T1000 (cell line): ENCODE data around the gene RRH.
"Not testable (repeated sequence)": the region's sequence is repeated elsewhere in the genome, so short reads cannot be mapped to it uniquely, and the experiment has no call there.

Experiments
- DNase-seq: peaks from one replicate; lab custom pipeline; 2025; ENCODE audit warnings: mixed read lengths; lab: John Stamatoyannopoulos, UW

The RRH gene, protein sequence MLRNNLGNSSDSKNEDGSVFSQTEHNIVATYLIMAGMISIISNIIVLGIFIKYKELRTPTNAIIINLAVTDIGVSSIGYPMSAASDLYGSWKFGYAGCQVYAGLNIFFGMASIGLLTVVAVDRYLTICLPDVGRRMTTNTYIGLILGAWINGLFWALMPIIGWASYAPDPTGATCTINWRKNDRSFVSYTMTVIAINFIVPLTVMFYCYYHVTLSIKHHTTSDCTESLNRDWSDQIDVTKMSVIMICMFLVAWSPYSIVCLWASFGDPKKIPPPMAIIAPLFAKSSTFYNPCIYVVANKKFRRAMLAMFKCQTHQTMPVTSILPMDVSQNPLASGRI

DNA sequence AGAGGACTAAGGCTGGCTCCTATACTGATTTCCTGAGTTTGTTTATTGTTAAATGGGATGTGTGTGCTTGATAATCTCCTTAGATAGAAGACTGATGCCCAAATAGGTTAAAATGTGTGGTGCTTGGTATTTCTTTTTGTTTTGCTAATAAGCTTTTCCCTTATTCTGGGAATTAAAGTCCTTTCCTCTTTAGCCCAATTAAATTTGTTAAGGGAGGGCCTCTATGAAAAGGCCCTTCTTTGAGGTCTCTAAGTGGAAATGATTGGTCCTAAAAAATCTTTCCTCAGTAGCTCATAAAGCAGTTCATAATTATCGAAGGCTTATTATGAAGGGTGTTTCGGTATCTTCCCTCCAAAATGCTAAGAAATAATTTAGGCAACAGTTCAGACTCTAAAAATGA, at the start of gene RRH:
RRH (plus strand) TSS at position 301 of the 400 bp plus-strand sequence; CDS start at position 357, 56 bp downstream.
- no peak for DNase-seq

DNA sequence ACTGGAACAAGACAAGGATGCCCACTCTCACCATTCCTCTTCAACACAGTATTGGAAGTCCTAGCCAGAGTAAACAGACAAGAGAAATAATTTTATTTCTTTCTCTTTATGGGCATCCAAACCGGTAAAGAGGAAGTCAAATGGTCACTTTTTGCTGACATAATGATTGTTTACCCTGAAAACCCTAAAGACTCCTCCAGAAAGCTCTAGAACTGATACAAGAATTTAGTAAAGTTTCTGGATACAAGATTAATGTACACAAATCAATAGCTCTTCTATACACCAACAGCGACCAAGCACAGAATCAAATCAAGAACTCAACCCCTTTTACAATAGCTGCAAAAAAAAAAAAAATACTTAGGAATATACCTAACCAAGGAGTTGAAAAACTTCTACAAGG, 45.7 kb upstream of the RRH start:
- not testable (repeated sequence) for DNase-seq

DNA sequence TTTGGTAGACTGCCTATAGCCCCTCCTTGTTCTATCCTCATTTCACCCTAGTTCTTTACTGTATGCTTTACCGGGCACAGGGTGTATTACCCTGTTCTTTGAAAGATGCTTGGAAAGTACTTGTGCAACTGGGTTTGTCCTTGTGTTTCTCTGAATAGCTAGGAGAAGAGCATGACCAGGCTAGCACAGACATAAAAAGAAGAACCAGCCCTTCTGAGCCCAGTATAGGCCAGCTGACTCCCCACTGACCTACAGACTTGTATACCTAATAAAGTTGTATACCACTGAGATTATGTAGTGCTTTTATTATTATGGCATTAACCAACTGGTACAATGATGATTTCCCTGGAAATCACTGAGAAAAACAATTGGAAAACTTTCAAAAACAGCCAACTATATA, 40.9 kb upstream of the RRH start:
- DNase-seq = no peak

DNA sequence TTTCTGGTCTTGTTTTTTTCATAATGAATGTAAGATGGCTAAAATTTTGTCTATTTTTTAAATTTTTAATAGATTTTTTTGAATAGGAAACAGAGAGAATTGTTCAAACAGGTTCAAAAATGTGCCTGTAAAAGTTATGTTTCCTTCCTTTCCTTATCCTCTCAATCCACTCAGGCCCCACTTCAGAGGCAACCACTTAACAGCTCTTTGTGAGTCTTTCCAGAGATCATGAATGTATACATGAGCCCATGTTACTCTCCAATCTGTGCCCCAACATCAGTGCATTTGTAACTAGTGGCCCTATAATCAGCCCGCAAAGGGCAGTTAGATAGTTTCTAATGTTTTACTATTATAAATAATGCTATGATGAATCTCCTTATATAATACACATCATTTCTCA, 40.0 kb upstream of the RRH start:
- no peak for DNase-seq

DNA sequence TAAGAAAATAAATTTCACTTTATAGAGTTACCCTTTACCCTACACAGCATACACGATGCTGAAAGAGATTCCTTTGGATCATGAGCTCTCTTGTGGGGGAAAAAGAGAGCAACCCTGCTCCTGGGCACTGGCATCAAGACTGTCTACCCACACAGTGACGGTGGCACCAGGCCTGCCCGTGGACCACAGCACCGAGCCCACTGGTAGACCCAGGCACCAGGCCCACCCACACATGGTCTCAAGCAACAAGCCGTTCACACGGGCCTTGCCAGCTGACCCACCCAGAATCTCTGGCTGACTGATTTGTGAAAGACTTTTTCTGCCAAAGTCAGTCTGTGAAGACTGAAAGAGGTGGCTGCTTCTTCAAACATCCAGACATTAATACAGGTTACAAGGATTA, 32.7 kb upstream of the RRH start:
- no peak for DNase-seq

DNA sequence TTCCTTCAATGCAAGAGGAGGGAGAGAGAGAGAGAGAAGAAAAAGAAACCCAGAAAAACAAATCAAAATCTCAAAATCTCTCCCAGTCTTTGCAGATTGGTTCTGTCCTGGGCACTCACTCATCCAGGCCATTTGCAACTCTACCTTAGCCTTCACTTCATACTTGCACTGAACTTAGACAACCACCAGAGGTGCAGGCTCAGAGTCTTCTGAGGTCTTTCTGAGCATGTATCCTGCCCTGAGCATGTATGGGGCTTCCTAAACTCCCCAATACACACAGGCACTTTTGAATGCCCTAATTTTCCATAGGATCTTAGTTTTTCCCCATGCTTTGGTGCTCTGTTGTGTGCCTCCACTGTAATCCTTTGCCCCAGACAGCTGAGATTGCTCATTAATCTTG, 28.9 kb upstream of the RRH start:
- no peak for DNase-seq

DNA sequence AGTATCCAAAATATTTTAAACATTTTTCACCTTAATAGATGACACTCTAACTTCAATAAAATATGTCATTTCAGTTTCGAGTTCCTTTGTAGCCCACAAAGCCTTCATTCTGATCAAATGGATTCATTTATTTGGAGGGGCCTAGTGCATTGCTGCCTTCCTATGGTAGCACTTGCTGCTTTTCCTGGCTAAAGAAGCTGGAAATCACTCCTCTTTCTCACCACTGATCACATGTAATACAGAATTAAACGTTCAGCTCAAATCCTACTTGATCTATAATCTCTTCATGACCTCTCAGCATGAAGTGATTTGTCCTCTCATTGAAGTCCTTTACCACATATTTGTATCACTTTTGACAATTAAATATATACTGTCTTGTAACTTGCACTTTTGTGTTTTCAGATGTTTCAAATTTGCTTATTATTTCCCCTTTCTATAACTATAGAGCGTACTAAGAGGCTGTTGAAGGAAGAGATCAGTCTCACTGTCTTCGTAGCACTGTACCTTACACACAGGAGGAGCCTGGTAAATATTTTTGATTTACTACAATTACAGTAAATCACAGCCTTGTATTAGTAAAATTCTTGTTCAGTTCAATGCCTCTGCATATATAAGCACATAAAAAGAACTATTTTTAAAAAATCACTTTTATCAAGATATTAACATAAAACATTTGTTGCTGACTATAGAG, 26.5 kb upstream of the RRH start:
- no peak for DNase-seq

DNA sequence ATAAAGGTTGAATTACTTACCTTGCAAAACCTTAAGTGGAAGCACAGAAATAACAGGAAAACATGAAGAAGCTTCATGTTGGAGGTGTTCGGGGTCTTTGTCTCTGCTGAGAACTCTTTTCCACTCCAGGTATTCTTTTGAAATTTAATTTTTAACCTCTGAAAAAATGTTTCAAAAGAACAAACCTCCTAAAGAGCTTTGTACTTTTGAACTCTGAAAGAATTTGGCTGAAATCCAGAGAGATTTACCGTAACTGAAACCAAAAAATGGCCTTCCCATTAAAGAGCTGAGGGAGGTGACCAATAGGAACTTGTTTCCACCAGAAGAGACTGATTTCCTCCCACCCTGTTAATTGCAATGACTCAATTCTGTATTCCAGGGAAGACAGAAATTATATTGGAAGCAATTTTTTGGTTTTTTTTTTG, 25.9 kb upstream of the RRH start, which contains the start of gene CFI:
CFI (minus strand) TSS at position 105 of the 425 bp plus-strand sequence; CDS start at position 77, 28 bp downstream.
- no peak for DNase-seq

DNA sequence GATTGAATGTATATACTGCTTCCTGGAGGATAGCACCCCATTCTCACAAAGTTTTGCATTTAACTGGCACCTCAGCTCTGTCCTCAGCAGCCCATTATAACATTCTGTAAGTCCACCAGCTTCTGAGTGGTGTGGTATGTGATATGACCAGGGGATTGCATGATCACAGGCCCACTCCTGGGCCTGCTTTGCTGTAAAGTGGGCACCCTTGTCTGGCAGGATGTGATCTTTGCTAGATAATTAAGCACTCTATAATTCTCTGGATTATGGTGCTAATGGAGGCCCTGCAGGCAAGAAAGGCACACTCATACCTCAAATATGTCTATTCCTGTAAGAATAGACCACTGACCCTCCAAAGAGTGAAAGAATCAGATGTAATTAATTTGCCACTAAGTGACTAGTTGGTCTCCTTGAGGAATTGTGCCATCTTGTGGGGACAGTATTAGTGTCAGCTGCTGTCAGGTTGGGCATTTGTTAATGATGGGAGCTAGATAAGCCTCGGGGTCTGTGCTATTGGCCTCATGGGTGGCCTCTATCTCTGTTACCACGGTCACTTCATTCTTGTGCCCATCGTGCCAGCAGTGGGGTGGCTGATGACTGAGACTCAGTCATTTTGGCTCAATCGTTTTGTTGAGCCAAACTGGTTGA, 23.7 kb upstream of the RRH start:
- no peak for DNase-seq

DNA sequence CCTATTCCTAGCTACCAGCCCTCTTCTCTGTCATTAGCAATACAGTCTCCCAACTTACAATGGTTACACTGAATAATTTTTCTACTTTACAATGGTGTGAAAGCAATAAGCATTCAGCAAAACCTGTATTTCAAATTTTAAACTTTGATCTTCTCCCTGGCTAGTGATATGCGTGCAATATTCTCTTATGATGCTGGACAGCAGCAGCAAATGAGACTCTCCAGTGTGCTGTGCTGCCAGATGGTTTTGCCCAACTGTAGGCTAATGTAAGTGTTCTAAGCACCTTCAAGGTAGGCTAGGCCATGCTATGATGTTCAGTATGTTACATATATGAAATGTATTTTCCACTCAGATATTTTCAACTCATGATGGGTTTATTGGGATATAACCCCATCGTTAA, 18.1 kb upstream of the RRH start:
- no peak for DNase-seq

DNA sequence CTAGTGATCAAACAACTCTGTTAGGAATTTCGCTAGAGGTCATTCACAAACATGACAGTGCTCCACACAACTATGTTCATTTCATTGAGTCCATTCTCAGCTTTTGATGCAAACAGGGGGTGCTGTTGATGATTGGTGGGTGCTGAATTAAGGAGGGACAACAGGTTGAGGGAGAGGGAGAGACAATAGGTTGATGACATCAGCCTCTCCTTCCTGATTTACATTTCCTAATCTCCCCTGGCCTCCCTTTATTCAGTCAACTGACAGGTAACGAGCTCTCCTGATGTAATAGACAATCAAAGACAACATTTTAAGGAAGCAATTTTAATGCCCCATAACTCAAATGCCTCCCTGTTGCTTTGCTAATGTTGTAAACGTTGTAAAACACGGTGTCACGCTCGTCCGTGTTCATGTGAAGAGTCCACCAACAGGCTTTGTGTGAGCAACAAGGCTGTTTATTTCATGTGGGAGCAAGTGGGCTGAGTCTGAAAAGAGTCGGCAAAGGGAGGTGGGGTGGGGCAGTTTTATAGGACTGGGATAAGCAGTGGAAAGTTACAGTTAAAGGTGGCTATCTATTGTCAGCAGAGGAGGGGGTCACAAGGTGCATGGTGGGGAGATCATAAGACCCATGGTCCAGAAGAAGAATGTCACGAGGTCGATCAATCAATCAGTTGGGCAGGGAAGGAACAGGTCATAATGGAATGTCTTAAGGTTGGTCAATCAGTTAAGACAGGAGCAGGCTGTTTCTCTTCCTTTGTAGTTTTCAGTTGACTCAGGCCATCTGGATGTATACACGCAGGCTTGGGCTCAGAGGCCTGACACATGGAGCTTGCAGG, 17.0 kb upstream of the RRH start:
- DNase-seq = no peak

DNA sequence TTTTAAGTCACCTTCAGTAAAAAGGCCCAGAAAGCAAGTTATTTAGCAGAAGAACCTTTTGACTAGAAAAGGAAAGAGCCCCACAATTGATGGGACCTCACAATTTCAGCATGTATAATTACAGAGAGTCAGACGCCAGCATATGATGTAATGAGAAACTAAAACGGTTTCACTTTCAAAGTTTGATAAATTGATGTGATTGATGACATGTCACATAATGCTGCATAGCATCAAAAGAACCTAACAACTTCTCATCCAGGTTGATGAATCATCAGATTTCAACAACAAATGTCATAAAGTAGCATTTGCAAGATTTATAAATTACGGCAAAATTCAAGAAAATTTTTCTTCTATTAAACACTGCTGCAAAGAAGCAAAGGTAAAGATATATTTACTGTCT, 16.1 kb upstream of the RRH start:
- DNase-seq = no peak

DNA sequence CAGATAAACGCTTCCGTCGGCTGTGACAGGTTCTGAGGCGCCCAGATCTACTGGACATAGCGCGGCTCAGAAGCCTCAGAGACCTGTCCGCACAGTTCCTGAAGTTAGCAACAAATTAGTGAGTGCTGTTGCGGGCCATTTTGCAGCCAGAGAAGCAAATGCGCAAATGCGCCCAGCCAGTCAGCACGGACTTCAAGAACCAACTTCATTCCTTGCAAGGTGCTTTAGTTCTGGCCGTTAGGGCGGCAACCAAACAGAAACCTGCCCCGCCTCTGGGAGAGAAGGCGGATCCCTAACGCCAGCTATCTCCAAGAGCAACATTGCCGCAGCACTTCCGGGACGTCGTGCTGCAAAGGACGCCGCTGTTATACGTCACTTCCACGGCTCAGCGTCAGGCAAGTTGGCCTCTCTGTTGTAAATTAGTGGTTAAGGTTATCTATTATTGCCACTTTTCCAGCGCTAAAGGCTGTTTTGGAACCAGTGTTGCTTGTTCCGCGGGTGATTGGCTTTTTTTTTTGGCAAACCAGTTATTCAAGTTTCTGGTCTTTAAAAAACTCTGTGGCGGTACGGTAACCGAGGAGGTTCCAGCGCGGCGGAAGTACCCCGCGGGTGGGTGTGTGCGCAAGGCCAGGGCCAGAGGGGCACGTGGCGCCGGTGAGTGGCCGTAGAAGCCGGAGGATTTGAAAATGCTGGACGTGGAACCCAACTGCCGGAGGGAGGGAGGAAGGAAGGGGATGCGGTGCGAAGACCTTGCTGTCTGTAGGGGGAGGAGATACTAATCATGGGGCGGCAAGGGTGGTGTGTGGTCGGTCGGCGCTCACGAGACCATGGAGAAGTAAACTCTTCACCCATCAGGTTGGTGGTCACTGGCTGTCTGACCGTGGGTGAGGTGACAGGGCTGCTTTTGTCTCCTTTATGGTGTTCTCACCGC, 12.4 kb upstream of the RRH start, which contains the start of gene GAR1:
GAR1 (plus strand) TSS at position 612 of the 931 bp plus-strand sequence. CDS start 403 bp downstream, outside the sequence.
- peak; percentile 72 for DNase-seq

DNA sequence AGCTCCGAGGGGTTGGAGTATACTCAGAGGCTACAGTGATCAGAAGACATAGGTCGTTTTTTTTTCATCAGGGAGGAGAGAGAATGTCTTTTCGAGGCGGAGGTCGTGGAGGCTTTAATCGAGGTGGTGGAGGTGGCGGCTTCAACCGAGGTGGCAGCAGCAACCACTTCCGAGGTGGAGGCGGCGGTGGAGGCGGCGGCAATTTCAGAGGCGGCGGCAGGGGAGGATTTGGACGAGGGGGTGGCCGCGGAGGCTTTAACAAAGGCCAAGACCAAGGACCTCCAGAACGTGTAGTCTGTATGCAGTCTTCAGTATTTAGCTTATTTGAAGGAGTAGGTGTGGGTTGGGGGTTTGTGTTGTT, 11.7 kb upstream of the RRH start:
- no peak for DNase-seq

DNA sequence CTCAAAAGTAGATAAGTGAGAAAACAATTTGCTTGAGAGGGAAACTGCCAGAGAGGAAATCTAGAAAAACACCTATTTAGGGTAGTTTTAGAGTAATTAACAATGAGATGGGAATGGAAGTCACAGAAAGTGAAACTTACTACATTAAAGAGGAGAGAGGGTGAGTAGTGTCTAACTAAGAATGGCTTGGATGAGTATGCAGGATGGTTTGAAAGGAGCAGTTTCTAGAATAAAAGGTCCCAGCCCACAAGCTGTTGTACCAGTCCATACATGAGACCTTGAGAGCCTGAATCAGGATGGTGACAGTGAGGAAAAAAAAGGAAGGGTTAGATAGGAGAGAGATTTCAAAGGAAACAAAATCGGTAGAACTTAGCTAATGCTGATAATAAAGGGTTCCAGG, 10.9 kb upstream of the RRH start:
- no peak for DNase-seq

DNA sequence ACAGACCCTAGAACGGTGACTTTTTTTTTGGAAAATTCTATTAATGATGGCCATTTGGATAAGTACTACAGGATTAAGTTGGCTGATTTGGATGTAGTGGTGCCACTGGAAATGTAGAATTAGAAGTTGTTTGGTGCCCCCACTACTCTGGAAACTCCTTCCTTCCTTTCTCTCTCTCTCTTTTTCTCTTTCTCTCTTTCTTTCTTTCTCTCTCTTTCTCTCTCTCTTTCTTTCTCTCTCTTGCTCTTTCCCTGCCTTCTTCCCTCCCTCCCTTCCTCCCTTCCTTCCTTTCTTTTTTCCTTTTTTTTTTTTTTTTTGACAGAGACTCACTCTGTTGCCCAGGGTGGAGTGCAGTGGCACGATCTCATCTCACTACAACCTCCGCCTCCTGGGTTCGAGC, 9.5 kb upstream of the RRH start:
- no peak for DNase-seq

DNA sequence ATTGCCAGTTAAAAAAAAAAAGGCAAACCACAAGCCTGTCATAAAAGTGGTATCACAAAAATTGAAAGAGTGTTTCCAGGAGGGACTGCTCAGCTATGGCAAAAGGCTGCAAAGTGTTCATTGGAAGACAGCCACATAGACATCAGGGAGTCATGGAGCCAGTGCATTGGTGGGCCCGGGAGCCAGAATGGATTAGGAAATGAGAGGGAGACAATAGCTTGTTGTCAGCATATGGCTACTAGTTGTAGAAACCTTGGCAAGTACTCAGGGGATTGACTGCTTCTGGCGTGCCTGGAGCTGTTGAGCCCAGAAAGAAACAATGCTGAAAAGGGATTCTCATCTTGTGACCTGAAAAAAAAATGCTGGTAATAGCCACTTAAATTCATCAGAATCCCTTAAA, 7.2 kb upstream of the RRH start:
- no peak for DNase-seq

DNA sequence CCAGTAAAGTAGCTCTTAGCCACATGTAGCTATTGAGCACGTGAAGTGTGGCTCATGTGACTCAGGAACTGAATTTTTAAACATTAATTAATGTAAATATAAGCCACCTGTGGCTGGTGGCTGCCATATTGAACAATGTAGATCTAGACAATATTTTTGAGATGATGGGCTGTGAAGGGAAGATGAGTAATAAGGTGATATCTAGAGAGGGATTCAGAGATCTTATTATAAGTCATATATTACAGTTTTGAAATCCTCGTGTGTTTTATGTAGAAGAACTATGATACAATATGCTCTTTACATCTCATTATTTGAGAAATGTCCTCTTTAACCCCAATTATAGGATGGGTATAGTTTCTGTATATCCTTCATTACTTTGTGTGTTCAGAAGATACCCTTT, 6.6 kb upstream of the RRH start:
- no peak for DNase-seq

DNA sequence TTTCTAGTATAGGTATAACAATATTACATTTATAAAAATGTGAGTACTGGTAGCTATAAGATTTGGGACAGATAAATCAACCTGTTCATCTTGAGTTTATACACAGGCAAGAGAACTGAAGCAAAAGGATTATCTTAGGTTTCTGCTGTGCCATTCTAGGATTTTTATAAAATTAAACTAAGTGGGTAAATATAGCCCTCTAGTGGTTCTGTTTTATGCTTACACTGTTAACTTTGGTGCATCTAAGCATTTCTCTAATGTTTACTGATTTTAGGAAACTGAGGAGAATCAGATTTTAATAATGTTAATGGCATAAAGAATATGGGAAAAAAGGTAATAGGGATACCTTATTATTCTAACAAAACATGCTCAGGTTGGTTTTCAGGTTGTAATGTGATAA, 1.1 kb upstream of the RRH start:
- DNase-seq = no peak

DNA sequence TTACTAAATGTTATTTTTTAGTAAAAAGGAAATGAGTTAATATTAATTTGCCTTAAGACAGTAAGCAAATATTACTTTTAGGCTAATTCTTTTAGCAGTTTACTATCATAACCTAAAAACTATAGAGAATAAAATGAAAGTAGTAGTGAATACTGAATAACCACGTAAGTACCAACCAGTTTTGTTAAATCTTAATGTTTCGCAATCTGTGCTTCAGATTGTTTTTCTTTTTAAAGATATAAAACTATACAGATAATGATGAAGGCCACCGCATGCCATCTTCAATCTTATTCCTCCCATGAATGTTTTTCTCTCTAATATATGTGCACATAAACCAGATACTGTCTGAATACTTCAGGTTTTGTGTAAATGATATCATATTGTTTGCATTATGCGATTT, 6.0 kb downstream of the RRH start:
- no peak for DNase-seq

DNA sequence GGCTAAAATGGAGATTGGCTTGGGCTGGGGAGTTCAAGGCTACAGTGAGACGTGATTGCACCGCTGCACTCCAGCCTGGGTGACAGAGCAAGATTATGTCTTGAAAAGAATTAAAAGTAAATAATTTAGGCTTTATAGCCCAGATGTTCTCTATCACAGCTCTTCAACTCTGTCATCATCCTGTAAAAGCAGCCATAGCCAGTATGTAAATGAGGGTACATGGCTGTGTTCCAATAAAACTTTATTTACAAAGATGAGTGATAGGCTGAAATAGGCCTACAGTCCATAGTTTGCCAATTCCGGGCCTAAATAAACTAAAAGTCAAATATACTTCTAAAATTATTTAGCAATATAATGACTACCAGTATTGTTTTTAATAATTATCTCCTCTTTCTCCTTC, 9.2 kb downstream of the RRH start:
- DNase-seq = no peak
